ENCODE data around the gene ARMC7. TPM values are rescaled to one million over a fixed set of nuclear protein-coding genes. Genes with fewer than 3 reads are reported as not detected.

The ARMC7 gene
- total RNA-seq, 1 donor from 2014 or later, result 15.4 TPM

GRCh38 chr17:75077496-75078283 lies 32.1 kb upstream of the ARMC7 start:
- ChIA-PET CTCF (interaction anchor here (0.6 to 2.9 kb wide), 7 partner anchors 26 to 124 kb away, joined by 3 to 16 read pairs (median 3); partner anchors contain the start of genes ARMC7 and NT5C), POLR2A (interaction anchor here (0.5 to 1.9 kb wide), 15 partner anchors 8 to 448 kb away, joined by 3 to 15 read pairs (median 5); partner anchors contain the start of genes ARMC7, LLGL2 and SLC16A5)
- peak; percentile 77 for ATAC-seq (ENCODE audit: low read depth)
- intact Hi-C loops (cut with micrococcal nuclease), result loop anchor here (1.0 to 2.0 kb wide), 4 partner anchors 10 to 43 kb away; partner anchors contain the start of genes ARMC7, ATP5PD, KCTD2 and SLC16A5
- TF ChIP-seq CTCF (IDR thresholded peaks at IDR 0.05), result no peak
- no peaks in the 10 kb centered on the region for H3K9me3 Mint-ChIP-seq
- H3K27ac Mint-ChIP-seq, result peak overlapping the region; percentile 72
- no peaks in the 10 kb centered on the region for H3K36me3 Mint-ChIP-seq (ENCODE audit: low read depth)
- H3K27me3 Mint-ChIP-seq, result peaks cover 3% of the 10 kb centered on the region
- peak; percentile 53 for DNase-seq
- H3K4me1 Mint-ChIP-seq, result peaks cover 29% of the 10 kb centered on the region
- H3K4me3 Mint-ChIP-seq, result peak overlapping the region; percentile 83

GRCh38 chr17:75078284-75079022 lies 31.3 kb upstream of the ARMC7 start:
- H3K27ac Mint-ChIP-seq, result peak overlapping the region; percentile 72
- H3K27me3 Mint-ChIP-seq, result peaks cover 4% of the 10 kb centered on the region
- TF ChIP-seq CTCF (IDR thresholded peaks at IDR 0.05), result no peak
- ATAC-seq (ENCODE audit: low read depth) (peak; percentile 60), DNase-seq (peak; percentile 33)
- ChIA-PET CTCF (interaction anchor here (0.6 to 2.9 kb wide), 6 partner anchors 27 to 117 kb away, joined by 3 to 16 read pairs (median 3); partner anchors contain the start of genes ARMC7 and NT5C), POLR2A (interaction anchor here (0.5 to 1.9 kb wide), 16 partner anchors 9 to 447 kb away, joined by 3 to 12 read pairs (median 4); partner anchors contain the start of genes ARMC7, LLGL2 and SLC16A5)
- peaks cover 29% of the 10 kb centered on the region for H3K4me1 Mint-ChIP-seq
- H3K9me3 Mint-ChIP-seq, result no peaks in the 10 kb centered on the region
- H3K4me3 Mint-ChIP-seq, result peak overlapping the region; percentile 83
- no peaks in the 10 kb centered on the region for H3K36me3 Mint-ChIP-seq (ENCODE audit: low read depth)
- intact Hi-C loops (cut with micrococcal nuclease), result loop anchor here (2.0 kb wide), 2 partner anchors 32 to 44 kb away; partner anchors contain the start of genes ATP5PD and KCTD2

- Mint-ChIP-seq H3K27ac (peak overlapping the region; percentile 27), H3K4me1 (peaks cover 29% of the 10 kb centered on the region), H3K36me3 (ENCODE audit: low read depth) (no peaks in the 10 kb centered on the region), H3K27me3 (peaks cover 4% of the 10 kb centered on the region), H3K9me3 (no peaks in the 10 kb centered on the region), H3K4me3 (peak overlapping the region; percentile 19)
- CTCF ChIA-PET, result interaction anchor here (2.2 to 2.9 kb wide), 2 partner anchors 35 to 52 kb away, joined by 9 to 16 read pairs; partner anchors contain the start of gene NT5C
- TF ChIP-seq CTCF (IDR thresholded peaks at IDR 0.05), result no peak
- intact Hi-C loops (cut with micrococcal nuclease), result loop anchor here (2.0 kb wide), 2 partner anchors 32 to 44 kb away; partner anchors contain the start of genes ATP5PD and KCTD2
- ATAC-seq (ENCODE audit: low read depth) (no peak), DNase-seq (no peak)
- POLR2A ChIA-PET, result interaction anchor here (1.0 to 1.9 kb wide), 9 partner anchors 9 to 446 kb away, joined by 3 to 12 read pairs (median 4); partner anchors contain the start of genes ARMC7, LLGL2 and SLC16A5
These were observed 30.8 kb upstream of the ARMC7 start for GRCh38 chr17:75079023-75079373.

GRCh38 chr17:75081611-75082540 lies 27.9 kb upstream of the ARMC7 start:
- no peak for TF ChIP-seq CTCF (IDR thresholded peaks at IDR 0.05)
- DNase-seq (no peak), ATAC-seq (ENCODE audit: low read depth) (no peak)
- intact Hi-C loops (cut with micrococcal nuclease), result no loop called here
- H3K27ac Mint-ChIP-seq, result no peak overlapping the region
- H3K4me3 Mint-ChIP-seq, result no peak overlapping the region
- no peaks in the 10 kb centered on the region for H3K36me3 Mint-ChIP-seq (ENCODE audit: low read depth)
- CTCF ChIA-PET, result no interaction called here
- H3K4me1 Mint-ChIP-seq, result peaks cover 32% of the 10 kb centered on the region
- POLR2A ChIA-PET, result interaction anchor here (0.5 kb wide), 1 partner anchor 30 kb away, joined by 3 read pairs; no protein-coding TSS in a partner anchor
- peaks cover 4% of the 10 kb centered on the region for H3K27me3 Mint-ChIP-seq
- H3K9me3 Mint-ChIP-seq, result no peaks in the 10 kb centered on the region
